Fibroblast of upper back skin (primary cell): ENCODE measurements around the gene SULT1A3.
A peak's percentile ranks its signal among the peaks of the same experiment; 100 is the strongest.
"Not testable (repeated sequence)": the region's sequence is repeated elsewhere in the genome, so short reads cannot be mapped to it uniquely, and the experiment has no call there.

Experiments used
- DNase-seq: peaks from one replicate; pipeline ENCODE4 v3.0.0-alpha.2; 2013

SULT1A3 gene

GRCh38 chr16:30199049-30199448, at the start of gene SULT1A3:
Gene SULT1A3 (plus strand): TSS chr16:30199255. CDS start chr16:30200729, 1,474 bp downstream.
- not testable (repeated sequence) for DNase-seq

- no peak for DNase-seq
Measured at GRCh38 chr16:30151091-30151490, 48.0 kb upstream of the SULT1A3 start.

- no peak for DNase-seq
Measured at GRCh38 chr16:30152517-30152916, 46.5 kb upstream of the SULT1A3 start.

GRCh38 chr16:30155188-30155587, 43.9 kb upstream of the SULT1A3 start:
- no peak for DNase-seq

GRCh38 chr16:30157214-30157613, 41.8 kb upstream of the SULT1A3 start:
- DNase-seq, result no peak

- DNase-seq, result no peak
Measured at GRCh38 chr16:30163538-30163937, 35.5 kb upstream of the SULT1A3 start.

GRCh38 chr16:30166202-30166902, 32.7 kb upstream of the SULT1A3 start:
- no peak for DNase-seq

GRCh38 chr16:30168746-30169145, 30.3 kb upstream of the SULT1A3 start:
- not testable (repeated sequence) for DNase-seq

GRCh38 chr16:30169416-30169815, 29.6 kb upstream of the SULT1A3 start:
- DNase-seq, result not testable (repeated sequence)

- not testable (repeated sequence) for DNase-seq
Measured at GRCh38 chr16:30170145-30170544, 28.9 kb upstream of the SULT1A3 start.

- DNase-seq, result no peak
Measured at GRCh38 chr16:30173054-30173453, 26.0 kb upstream of the SULT1A3 start.

- not testable (repeated sequence) for DNase-seq
Measured at GRCh38 chr16:30176876-30177275, 22.2 kb upstream of the SULT1A3 start.

GRCh38 chr16:30179195-30179594, 19.9 kb upstream of the SULT1A3 start:
- DNase-seq, result no peak

- DNase-seq, result no peak
Measured at GRCh38 chr16:30179931-30180330, 19.1 kb upstream of the SULT1A3 start.

GRCh38 chr16:30180741-30181140, 18.3 kb upstream of the SULT1A3 start:
- no peak for DNase-seq

GRCh38 chr16:30183233-30184095, 15.6 kb upstream of the SULT1A3 start, which contains the start of gene CORO1A:
Gene CORO1A (plus strand): TSS chr16:30183602. CDS start chr16:30185210, 1,608 bp downstream.
- DNase-seq, result peak; percentile 71

GRCh38 chr16:30184096-30184890, 14.8 kb upstream of the SULT1A3 start:
- DNase-seq, result no peak

- no peak for DNase-seq
Measured at GRCh38 chr16:30184891-30185682, 14.0 kb upstream of the SULT1A3 start.

GRCh38 chr16:30185683-30186421, 13.2 kb upstream of the SULT1A3 start:
- DNase-seq, result no peak

GRCh38 chr16:30186444-30186781, 12.6 kb upstream of the SULT1A3 start:
- DNase-seq, result no peak

- DNase-seq, result peak; percentile 26
Measured at GRCh38 chr16:30186782-30187555, 12.1 kb upstream of the SULT1A3 start.
